WTC11 (cell line): ENCODE results near the gene NAB2. TPM values are rescaled to one million over a fixed set of nuclear protein-coding genes. Genes with fewer than 3 reads are reported as not detected.

Experiments
- ATAC-seq: fragments of 200-7000 bp; cut with Tn5 transposase; 2 replicates; pipeline ENCODE4 v1.10.0; 2021; ENCODE audit warnings: mild to moderate bottlenecking, moderate library complexity
- CTCF ChIA-PET: fragments of 300-600 bp; sonication (Branson Sonifier 250); formaldehyde crosslinking; loops from one replicate; lab custom pipeline; 2021; ENCODE audit warnings: antibody characterized with exemption; lab: Charles Lee
- POLR2A ChIA-PET: fragments of 350-600 bp; sonication (Branson Sonifier 250); formaldehyde crosslinking; loops from one replicate; lab custom pipeline; 2021; ENCODE audit warnings: antibody characterized with exemption; lab: Charles Lee
- DNase-seq: peaks from one replicate; pipeline ENCODE4 v3.0.0; 2021; ENCODE audit warnings: low spot score
- H3K27ac Mint-ChIP-seq: 2 replicates; pipeline ENCODE4 v1.8.0; 2021; ENCODE audit warnings: mixed read lengths
- H3K27me3 Mint-ChIP-seq: 2 replicates; pipeline ENCODE4 v1.8.0; 2021; ENCODE audit warnings: low read depth, mild to moderate bottlenecking, moderate library complexity, mixed read lengths
- H3K36me3 Mint-ChIP-seq: 2 replicates; pipeline ENCODE4 v1.8.0; 2021; ENCODE audit warnings: mixed read lengths
- H3K4me1 Mint-ChIP-seq: 2 replicates; pipeline ENCODE4 v1.8.0; 2022; ENCODE audit warnings: mixed read lengths
- H3K4me3 Mint-ChIP-seq: 2 replicates; pipeline ENCODE4 v1.8.0; 2021; ENCODE audit warnings: mild to moderate bottlenecking, moderate library complexity, mixed read lengths
- H3K9me3 Mint-ChIP-seq: 2 replicates; pipeline ENCODE4 v1.8.0; 2021; ENCODE audit warnings: mixed read lengths
- AFF4 ChIP-seq: sonication (generic); formaldehyde crosslinking; IDR thresholded peaks from 2 replicates; pipeline ENCODE4 v1.8.1; 2023; ENCODE audit warnings: mild to moderate bottlenecking, missing genetic modification reagents, borderline replicate concordance
- ATF6 ChIP-seq: sonication (generic); formaldehyde crosslinking; IDR thresholded peaks from 2 replicates; pipeline ENCODE4 v1.8.1; 2023; ENCODE audit warnings: mild to moderate bottlenecking, missing genetic modification reagents
- ELF4 ChIP-seq: sonication (generic); formaldehyde crosslinking; IDR thresholded peaks from 2 replicates; pipeline ENCODE4 v1.8.1; 2022; ENCODE audit warnings: low read depth, mild to moderate bottlenecking, moderate library complexity, missing genetic modification reagents
- FOXP4 ChIP-seq: sonication (generic); formaldehyde crosslinking; IDR thresholded peaks from 2 replicates; pipeline ENCODE4 v1.8.0; 2022; ENCODE audit warnings: mild to moderate bottlenecking, missing genetic modification reagents
- GABPB1 ChIP-seq: sonication (generic); formaldehyde crosslinking; IDR thresholded peaks from 2 replicates; pipeline ENCODE4 v1.8.1; 2023; ENCODE audit warnings: mild to moderate bottlenecking, missing genetic modification reagents
- JAZF1 ChIP-seq: fragments of 250-450 bp; sonication (Bioruptor Pico); IDR thresholded peaks from 2 replicates; pipeline ENCODE4 v1.9.0; 2021; ENCODE audit warnings: moderate library complexity, mild to moderate bottlenecking, inconsistent platforms
- MLX ChIP-seq: sonication (generic); formaldehyde crosslinking; IDR thresholded peaks from 2 replicates; pipeline ENCODE4 v1.8.1; 2023; ENCODE audit warnings: mild to moderate bottlenecking, missing genetic modification reagents, moderate library complexity
- NFE2L1 ChIP-seq: sonication (generic); formaldehyde crosslinking; IDR thresholded peaks from 2 replicates; pipeline ENCODE4 v1.8.1; 2023; ENCODE audit warnings: missing genetic modification reagents
- NR1H2 ChIP-seq: sonication (generic); formaldehyde crosslinking; IDR thresholded peaks from 2 replicates; pipeline ENCODE4 v1.9.0; 2021; ENCODE audit warnings: mild to moderate bottlenecking, moderate library complexity, missing genetic modification reagents
- NR3C1 ChIP-seq: sonication (generic); formaldehyde crosslinking; conservative IDR thresholded peaks from 2 replicates; pipeline ENCODE4 v1.8.1; 2023; ENCODE audit warnings: low read depth, mild to moderate bottlenecking, missing genetic modification reagents
- PRDM15 ChIP-seq: sonication (generic); formaldehyde crosslinking; IDR thresholded peaks from 2 replicates; pipeline ENCODE4 v1.8.0; 2022; ENCODE audit warnings: missing genetic modification reagents
- SP1 ChIP-seq: sonication (generic); formaldehyde crosslinking; conservative IDR thresholded peaks from 2 replicates; pipeline ENCODE4 v1.8.1; 2022; ENCODE audit warnings: missing genetic modification reagents
- TEAD4 ChIP-seq: sonication (generic); formaldehyde crosslinking; IDR thresholded peaks from 2 replicates; pipeline ENCODE4 v1.8.0; 2022; ENCODE audit warnings: mild to moderate bottlenecking, missing genetic modification reagents
- ZMAT4 ChIP-seq: fragments of 250-450 bp; sonication (Bioruptor Pico); IDR thresholded peaks from 2 replicates; pipeline ENCODE4 v1.9.0; 2021; ENCODE audit warnings: mild to moderate bottlenecking
- ZNF232 ChIP-seq: sonication (generic); formaldehyde crosslinking; IDR thresholded peaks from 2 replicates; pipeline ENCODE4 v1.8.0; 2022; ENCODE audit warnings: mild to moderate bottlenecking, missing genetic modification reagents
- ZNF281 ChIP-seq: sonication (generic); formaldehyde crosslinking; IDR thresholded peaks from 2 replicates; pipeline ENCODE4 v1.8.0; 2023; ENCODE audit warnings: mild to moderate bottlenecking, missing genetic modification reagents
- ZNF416 ChIP-seq: fragments of 250-450 bp; sonication (Bioruptor Pico); IDR thresholded peaks from 2 replicates; pipeline ENCODE4 v1.9.0; 2021; ENCODE audit warnings: mild to moderate bottlenecking, inconsistent platforms
- total RNA-seq: library from RNA; stranded (reverse); gene quantifications from 3 replicates; pipeline ENCODE4 v1.2.3, GENCODE V29; 2021

NAB2 gene
- total RNA-seq, 1 experiment from 2014 or later, result 20.5 TPM

GRCh38 chr12:57090924-57091637, 2.2 kb downstream of the NAB2 start:
- Mint-ChIP-seq H3K36me3 (peaks cover 19% of the 10 kb centered on the region), H3K4me3 (peak overlapping the region; percentile 88), H3K4me1 (peaks cover 42% of the 10 kb centered on the region), H3K9me3 (no peaks in the 10 kb centered on the region), H3K27ac (no peak overlapping the region; the same call in 1 of the 2 replicates), H3K27me3 (no peaks in the 10 kb centered on the region; the same call in 1 of the 2 replicates)
- no peak for TF ChIP-seq JAZF1
- TF ChIP-seq NFE2L1, result no peak
- TF ChIP-seq AFF4, result no peak
- TF ChIP-seq FOXP4 (CRISPR knock-in tag), result no peak
- TF ChIP-seq TEAD4, result no peak
- TF ChIP-seq PRDM15 (CRISPR knock-in tag), result no peak
- TF ChIP-seq ZNF416 (CRISPR knock-in tag), result no peak
- TF ChIP-seq GABPB1 (CRISPR knock-in tag), result no peak
- no peak for TF ChIP-seq MLX (CRISPR knock-in tag)
- TF ChIP-seq ATF6 (CRISPR knock-in tag), result no peak
- no peak for TF ChIP-seq ZMAT4 (CRISPR knock-in tag)
- TF ChIP-seq NR3C1 (CRISPR knock-in tag), result no peak
- no peak for TF ChIP-seq ZNF281
- TF ChIP-seq SP1 (CRISPR knock-in tag), result no peak
- TF ChIP-seq NR1H2, result no peak
- no peak for TF ChIP-seq ELF4 (CRISPR knock-in tag)
- no peak for TF ChIP-seq ZNF232
- ChIA-PET CTCF (interaction anchor here (0.6 to 8.7 kb wide), 8 partner anchors 11 to 122 kb away, joined by 3 to 219 read pairs (median 14); partner anchors contain the start of genes NEMP1 and STAT6), POLR2A (no interaction called here)
- no peak for ATAC-seq
- DNase-seq, result no peak
